IPS-20b (cell line): ENCODE results near the gene CYP1B1.

Experiments used
- H3K27ac ChIP-seq: one replicate; pipeline ENCODE4 v1.5.1; 2013; ENCODE audit warnings: low read length
- H3K27me3 ChIP-seq: 2 replicates; pipeline ENCODE4 v1.6.1; 2013; ENCODE audit warnings: mild to moderate bottlenecking, low read length, inconsistent platforms; ENCODE audit not compliant: insufficient read depth
- H3K36me3 ChIP-seq: 2 replicates; pipeline ENCODE4 v1.6.1; 2013; ENCODE audit warnings: low read depth, mild to moderate bottlenecking, inconsistent platforms, low read length, moderate library complexity; ENCODE audit not compliant: insufficient read depth
- H3K4me1 ChIP-seq: 2 replicates; pipeline ENCODE4 v1.6.1; 2013; ENCODE audit warnings: mild to moderate bottlenecking, control low read depth, inconsistent platforms, low read length, moderate library complexity; ENCODE audit not compliant: insufficient read depth
- H3K4me3 ChIP-seq: 2 replicates; pipeline ENCODE4 v1.5.1; 2013; ENCODE audit warnings: mild to moderate bottlenecking, low read length, inconsistent platforms
- H3K9ac ChIP-seq: 2 replicates; pipeline ENCODE4 v1.6.1; 2013; ENCODE audit warnings: low read depth, mild to moderate bottlenecking, inconsistent platforms, low read length, moderate library complexity
- H3K9me3 ChIP-seq: 2 replicates; pipeline ENCODE4 v1.6.1; 2013; ENCODE audit warnings: mild to moderate bottlenecking, low read depth, low read length, inconsistent platforms; ENCODE audit not compliant: insufficient read depth

Gene CYP1B1

GRCh38 chr2:38070438-38070837, 5.5 kb downstream of the CYP1B1 start:
- Histone ChIP-seq H3K36me3 (no peaks in the 10 kb centered on the region), H3K4me1 (peaks cover 10% of the 10 kb centered on the region; the same call in 1 of the 2 replicates), H3K27me3 (peaks cover 55% of the 10 kb centered on the region), H3K4me3 (no peak overlapping the region), H3K9me3 (peaks cover 3% of the 10 kb centered on the region; the same call in 1 of the 2 replicates), H3K9ac (no peak overlapping the region), H3K27ac (no peak overlapping the region)

- H3K4me1 ChIP-seq: peaks cover 4% of the 10 kb centered on the region; the same call in 1 of the 2 replicates
- H3K4me3 ChIP-seq: no peak overlapping the region
- H3K9me3 ChIP-seq: no peaks in the 10 kb centered on the region
- H3K36me3 ChIP-seq: no peaks in the 10 kb centered on the region
- H3K27me3 ChIP-seq: peaks cover 33% of the 10 kb centered on the region
- no peak overlapping the region for H3K9ac ChIP-seq
- no peak overlapping the region for H3K27ac ChIP-seq
Measured at GRCh38 chr2:38068234-38068633, 7.7 kb downstream of the CYP1B1 start.

GRCh38 chr2:38066421-38067115, 9.4 kb downstream of the CYP1B1 start:
- H3K36me3 ChIP-seq: no peaks in the 10 kb centered on the region
- H3K9me3 ChIP-seq: no peaks in the 10 kb centered on the region
- peaks cover 17% of the 10 kb centered on the region; the same call in 1 of the 2 replicates for H3K27me3 ChIP-seq
- H3K27ac ChIP-seq: no peak overlapping the region
- no peak overlapping the region for H3K9ac ChIP-seq
- no peak overlapping the region for H3K4me3 ChIP-seq
- H3K4me1 ChIP-seq: no peaks in the 10 kb centered on the region

GRCh38 chr2:38065502-38066135, 10.3 kb downstream of the CYP1B1 start:
- no peak overlapping the region for H3K9ac ChIP-seq
- H3K27ac ChIP-seq: no peak overlapping the region

GRCh38 chr2:38064801-38065501, 11.0 kb downstream of the CYP1B1 start:
- H3K27me3 ChIP-seq: peaks cover under 1% of the 10 kb centered on the region; the same call in 1 of the 2 replicates
- H3K4me1 ChIP-seq: no peaks in the 10 kb centered on the region
- H3K4me3 ChIP-seq: no peak overlapping the region
- H3K9ac ChIP-seq: no peak overlapping the region
- H3K9me3 ChIP-seq: no peaks in the 10 kb centered on the region
- H3K36me3 ChIP-seq: no peaks in the 10 kb centered on the region
- no peak overlapping the region for H3K27ac ChIP-seq

More at GRCh38 chr2:38065502-38066135, 10.3 kb downstream of the CYP1B1 start:
- Histone ChIP-seq H3K4me1 (no peaks in the 10 kb centered on the region), H3K4me3 (no peak overlapping the region), H3K36me3 (no peaks in the 10 kb centered on the region), H3K27me3 (peaks cover 7% of the 10 kb centered on the region; the same call in 1 of the 2 replicates), H3K9me3 (no peaks in the 10 kb centered on the region)

- Histone ChIP-seq H3K4me1 (no peaks in the 10 kb centered on the region), H3K27ac (no peak overlapping the region), H3K4me3 (no peak overlapping the region), H3K36me3 (no peaks in the 10 kb centered on the region), H3K9me3 (no peaks in the 10 kb centered on the region), H3K27me3 (no peaks in the 10 kb centered on the region), H3K9ac (no peak overlapping the region)
Measured at GRCh38 chr2:38060236-38061018, 15.5 kb downstream of the CYP1B1 start.

GRCh38 chr2:38057651-38058410, 18.1 kb downstream of the CYP1B1 start:
- H3K9ac ChIP-seq: no peak overlapping the region
- no peaks in the 10 kb centered on the region for H3K27me3 ChIP-seq
- H3K4me1 ChIP-seq: no peaks in the 10 kb centered on the region
- H3K4me3 ChIP-seq: no peak overlapping the region
- H3K27ac ChIP-seq: no peak overlapping the region
- H3K9me3 ChIP-seq: no peaks in the 10 kb centered on the region
- no peaks in the 10 kb centered on the region for H3K36me3 ChIP-seq

- Histone ChIP-seq H3K9me3 (no peaks in the 10 kb centered on the region), H3K27me3 (no peaks in the 10 kb centered on the region), H3K36me3 (no peaks in the 10 kb centered on the region), H3K27ac (no peak overlapping the region), H3K4me1 (no peaks in the 10 kb centered on the region), H3K9ac (no peak overlapping the region), H3K4me3 (no peak overlapping the region)
Measured at GRCh38 chr2:38056216-38056615, 19.7 kb downstream of the CYP1B1 start.

GRCh38 chr2:38045811-38046210, 30.1 kb downstream of the CYP1B1 start:
- peaks cover 9% of the 10 kb centered on the region for H3K4me1 ChIP-seq
- no peak overlapping the region for H3K4me3 ChIP-seq
- no peaks in the 10 kb centered on the region for H3K27me3 ChIP-seq
- no peaks in the 10 kb centered on the region for H3K9me3 ChIP-seq
- H3K27ac ChIP-seq: no peak overlapping the region
- H3K36me3 ChIP-seq: no peaks in the 10 kb centered on the region
- no peak overlapping the region for H3K9ac ChIP-seq

- Histone ChIP-seq H3K9ac (no peak overlapping the region), H3K4me3 (no peak overlapping the region), H3K36me3 (no peaks in the 10 kb centered on the region), H3K4me1 (peaks cover 8% of the 10 kb centered on the region; the same call in 1 of the 2 replicates), H3K27me3 (peaks cover 36% of the 10 kb centered on the region), H3K27ac (no peak overlapping the region), H3K9me3 (no peaks in the 10 kb centered on the region)
Measured at GRCh38 chr2:38039121-38039910, 36.6 kb downstream of the CYP1B1 start.
